A549 (cell line): ENCODE data around the gene ZBTB39. TPM values are rescaled to one million over a fixed set of nuclear protein-coding genes. Genes with fewer than 3 reads are reported as not detected.

Experiments used
- ATAC-seq, 2 experiments: fragments of 200-7000 bp in 1 of 2; fragments of >200 bp in 1 of 2; cut with Nextera tagmentation in 1 of 2; cut with Tn5 transposase in 1 of 2; 3 replicates each; pipeline versions ENCODE4 v1.8.0 to v1.9.1; 2018 to 2020; ENCODE audit warnings: mild to moderate bottlenecking in 1 of 2, moderate library complexity in 1 of 2
- CTCF ChIA-PET: fragments of 300-600 bp; sonication (Branson Sonifier 250); formaldehyde crosslinking; extraction: SDS; loops from one replicate; lab custom pipeline; 2021; ENCODE audit warnings: antibody characterized with exemption, inconsistent platforms; lab: Yijun Ruan, JAX
- POLR2A ChIA-PET: fragments of 350-600 bp; formaldehyde crosslinking; extraction: SDS; loops from one replicate; lab custom pipeline; 2021; ENCODE audit warnings: antibody characterized with exemption, inconsistent platforms; lab: Yijun Ruan, JAX
- DNase-seq, 2 experiments: peaks; one replicate each; pipeline versions ENCODE4 v3.0.0 to v3.0.0-alpha.2; 2011 to 2016; ENCODE audit warnings: low read depth in 1 of 2, low spot score in 1 of 2
- FAIRE-seq: peaks from 2 replicates; lab custom pipeline; 2011; peaks lifted over from hg19 to GRCh38; lab: Jason Lieb, UNC
- H3K27ac ChIP-seq, 2 experiments: fragments of >200 bp; sonication (Bioruptor Twin); formaldehyde crosslinking; 3 replicates each; pipeline ENCODE4 v1.5.1; 2016 to 2017
- H3K4me1 ChIP-seq: fragments of >200 bp; sonication (Bioruptor Twin); formaldehyde crosslinking; 3 replicates; pipeline ENCODE4 v1.6.1; 2016
- H3K4me2 ChIP-seq: fragments of >200 bp; sonication (Bioruptor Twin); formaldehyde crosslinking; 3 replicates; pipeline ENCODE4 v1.6.1; 2016
- H3K4me3 ChIP-seq: fragments of >200 bp; sonication (Bioruptor Twin); formaldehyde crosslinking; 3 replicates; pipeline ENCODE4 v1.5.1; 2016
- H3K9me3 ChIP-seq: fragments of >200 bp; sonication (Bioruptor Twin); formaldehyde crosslinking; 3 replicates; pipeline ENCODE4 v1.6.1; 2016
- CBX2 ChIP-seq: fragments of 200-600 bp; sonication (generic); IDR thresholded peaks from 2 replicates; pipeline ENCODE4 v1.6.1; 2016; ENCODE audit warnings: low read depth, mild to moderate bottlenecking, borderline replicate concordance
- CBX8 ChIP-seq: fragments of 200-600 bp; sonication (generic); IDR thresholded peaks from 2 replicates; pipeline ENCODE4 v1.6.1; 2016
- EP300 ChIP-seq, 2 experiments: fragments of >200 bp; sonication (Bioruptor Twin); formaldehyde crosslinking; IDR thresholded peaks; 2 replicates in 1 of 2; 3 replicates in 1 of 2; pipeline ENCODE4 v1.6.1; 2016 to 2017
- ESRRA ChIP-seq: fragments of 150-350 bp; IDR thresholded peaks from 2 replicates; pipeline ENCODE4 v1.6.1; 2014; ENCODE audit warnings: mild to moderate bottlenecking, low read length, borderline replicate concordance
- FOSL2 ChIP-seq, 2 experiments: fragments of 450-650 bp in 1 of 2; fragments of >200 bp in 1 of 2; sonication (Bioruptor Twin) in 1 of 2; formaldehyde crosslinking; IDR thresholded peaks; 2 replicates each; pipeline versions ENCODE4 v1.5.0 to v1.6.1; 2016 to 2020; ENCODE audit warnings: mild to moderate bottlenecking in 1 of 2, moderate library complexity in 1 of 2
- FOXS1 ChIP-seq: fragments of 250-450 bp; sonication (Bioruptor Pico); IDR thresholded peaks from 2 replicates; pipeline ENCODE4 v1.5.0; 2020; ENCODE audit warnings: mild to moderate bottlenecking, moderate library complexity
- GATA3 ChIP-seq: IDR thresholded peaks from 2 replicates; pipeline ENCODE4 v1.6.1; 2012; ENCODE audit warnings: borderline replicate concordance
- HOXA7 ChIP-seq: fragments of 250-450 bp; sonication (Bioruptor Pico); IDR thresholded peaks from 2 replicates; pipeline ENCODE4 v1.5.0; 2020; ENCODE audit warnings: mild to moderate bottlenecking, moderate library complexity
- HOXB5 ChIP-seq: fragments of 250-450 bp; sonication (Bioruptor Pico); IDR thresholded peaks from 2 replicates; pipeline ENCODE4 v1.5.0; 2020; ENCODE audit warnings: mild to moderate bottlenecking, moderate library complexity
- KDM5A ChIP-seq: fragments of 200-600 bp; sonication (generic); IDR thresholded peaks from 2 replicates; pipeline ENCODE4 v1.6.1; 2016; ENCODE audit warnings: antibody characterized with exemption, mild to moderate bottlenecking
- MAFK ChIP-seq: fragments of 450-650 bp; IDR thresholded peaks from 2 replicates; pipeline ENCODE4 v1.6.1; 2014; ENCODE audit not compliant: partially characterized antibody
- MYC ChIP-seq: IDR thresholded peaks from 2 replicates; pipeline ENCODE4 v1.6.1; 2012; ENCODE audit warnings: mild to moderate bottlenecking, inconsistent platforms, low read length, improper control_type of control experiment, borderline replicate concordance
- NFE2L2 ChIP-seq: fragments of 150-350 bp; conservative IDR thresholded peaks from 2 replicates; pipeline ENCODE4 v1.6.1; 2014; ENCODE audit warnings: low read length
- NR3C1 ChIP-seq: fragments of >200 bp; sonication (Bioruptor Twin); formaldehyde crosslinking; IDR thresholded peaks from 3 replicates; pipeline ENCODE4 v1.6.1; 2017
- POLR2A ChIP-seq: IDR thresholded peaks from 2 replicates; pipeline ENCODE4 v1.6.1; 2012; ENCODE audit warnings: mild to moderate bottlenecking, low read length
- POLR2AphosphoS2 ChIP-seq: conservative IDR thresholded peaks from 2 replicates; pipeline ENCODE4 v1.6.1; 2012; ENCODE audit warnings: low read length, improper control_type of control experiment, inconsistent platforms
- ZC3H11A ChIP-seq: fragments of 450-650 bp; IDR thresholded peaks from 2 replicates; pipeline ENCODE4 v1.6.1; 2014; ENCODE audit warnings: antibody characterized with exemption, mild to moderate bottlenecking
- ZFP36 ChIP-seq: fragments of 450-650 bp; IDR thresholded peaks from 2 replicates; pipeline ENCODE4 v1.6.1; 2014; ENCODE audit warnings: borderline replicate concordance; ENCODE audit not compliant: partially characterized antibody
- ZSCAN20 ChIP-seq: fragments of 250-450 bp; sonication (Bioruptor Pico); IDR thresholded peaks from 2 replicates; pipeline ENCODE4 v1.8.0; 2022; ENCODE audit warnings: mild to moderate bottlenecking, moderate library complexity
- WGBS: methylation state at CpG from one replicate; pipeline ENCODE4 v1.1.6; 2017; ENCODE audit errors: missing lambda C conversion rate; 5-methylcytosine and 5-hydroxymethylcytosine counted together
- polyA plus RNA-seq, 4 experiments: library from polyadenylated mRNA; depleted of rRNA in 3 of 4; stranded (reverse); fragments of >200 nt; fragmentation: RNase III in 1 of 4; extraction: RNeasy Plus Mini Kit Qiagen cat#74134 plus additional on column Dnase treatment in 1 of 4; gene quantifications; 2 replicates in 3 of 4; 3 replicates in 1 of 4; pipeline ENCODE4 v1.2.3, GENCODE V29; 2011 to 2017
- TF ChIP-seq, protein P1 (sequence below): fragments of 150-350 bp; IDR thresholded peaks from 2 replicates; pipeline ENCODE4 v1.6.1; 2014; ENCODE audit warnings: low read depth, mild to moderate bottlenecking, low read length
- TF ChIP-seq, protein P2 (sequence below): fragments of 200-600 bp; sonication (generic); IDR thresholded peaks from 2 replicates; pipeline ENCODE4 v1.6.1; 2016; ENCODE audit warnings: antibody characterized with exemption, mild to moderate bottlenecking, moderate library complexity

ZBTB39 gene
- polyA plus RNA-seq, 2 of the 4 experiments (the other 2 are of a cell fraction): 4.7 to 9.5 TPM

DNA sequence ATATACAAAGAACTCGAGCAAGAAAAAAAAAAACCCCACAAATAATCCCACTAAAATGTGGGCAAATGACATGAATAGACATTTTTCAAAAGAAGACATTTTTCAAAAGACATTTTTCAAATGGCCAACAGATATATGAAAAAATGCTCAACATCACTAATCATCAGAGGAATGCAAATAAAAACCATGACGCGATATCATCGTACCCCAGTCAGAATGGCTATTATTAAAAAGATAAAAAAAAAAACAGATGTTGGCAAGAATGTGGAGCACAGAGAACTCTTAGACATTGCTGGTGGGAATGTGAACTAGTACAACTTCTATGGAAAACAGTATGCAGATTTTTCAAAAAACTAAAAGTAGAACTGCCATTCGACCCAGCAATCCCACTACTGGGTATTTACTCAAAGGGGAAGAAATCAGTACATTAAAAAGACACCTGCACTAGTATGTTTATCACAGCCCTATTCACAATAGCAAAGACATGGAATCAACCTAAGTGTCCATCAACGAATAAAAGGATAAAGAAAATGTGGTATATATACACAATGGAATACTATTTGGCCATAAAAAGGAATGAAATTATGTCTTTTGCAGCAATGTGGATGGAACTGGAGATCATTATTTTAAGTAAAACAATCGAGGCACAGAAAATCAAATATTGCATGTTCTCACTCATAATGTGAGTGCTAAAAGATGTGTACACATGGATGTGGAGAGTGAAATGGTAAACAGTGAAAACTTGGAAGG is 16.3 kb downstream of the ZBTB39 start:
- no peak overlapping the region for H3K4me2 ChIP-seq
- WGBS: 45% methylated on average over 7 of the region's 7 CpGs
- H3K27ac ChIP-seq: no peak overlapping the region
- ATAC-seq (no peak), FAIRE-seq (no peak), DNase-seq (no peak)
- H3K9me3 ChIP-seq: no peaks in the 10 kb centered on the region
- TF ChIP-seq ZFP36 (no peak), HOXB5 (CRISPR knock-in tag) (no peak), NR3C1 (no peak), EP300 (IDR thresholded peaks at IDR 0.05) (no peak), GATA3 (no peak), KDM5A (no peak), HOXA7 (no peak), POLR2A (no peak), FOSL2 (IDR thresholded peaks at IDR 0.05) (no peak), FOSL2 (CRISPR knock-in tag; IDR thresholded peaks at IDR 0.05) (no peak), MYC (no peak), ZSCAN20 (CRISPR knock-in tag) (no peak), ZC3H11A (no peak)
- TF ChIP-seq, protein P1, sequence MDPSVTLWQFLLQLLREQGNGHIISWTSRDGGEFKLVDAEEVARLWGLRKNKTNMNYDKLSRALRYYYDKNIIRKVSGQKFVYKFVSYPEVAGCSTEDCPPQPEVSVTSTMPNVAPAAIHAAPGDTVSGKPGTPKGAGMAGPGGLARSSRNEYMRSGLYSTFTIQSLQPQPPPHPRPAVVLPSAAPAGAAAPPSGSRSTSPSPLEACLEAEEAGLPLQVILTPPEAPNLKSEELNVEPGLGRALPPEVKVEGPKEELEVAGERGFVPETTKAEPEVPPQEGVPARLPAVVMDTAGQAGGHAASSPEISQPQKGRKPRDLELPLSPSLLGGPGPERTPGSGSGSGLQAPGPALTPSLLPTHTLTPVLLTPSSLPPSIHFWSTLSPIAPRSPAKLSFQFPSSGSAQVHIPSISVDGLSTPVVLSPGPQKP: no peak
- ChIA-PET CTCF (interaction anchor here (2.1 to 5.4 kb wide), 5 partner anchors 11 to 230 kb away, joined by 5 to 119 read pairs (median 85); partner anchors contain the start of genes HSD17B6 and ZBTB39), POLR2A (no interaction called here)
- no peak overlapping the region for H3K4me3 ChIP-seq
- peaks cover 13% of the 10 kb centered on the region; the same call in 2 of the 3 replicates for H3K4me1 ChIP-seq

DNA sequence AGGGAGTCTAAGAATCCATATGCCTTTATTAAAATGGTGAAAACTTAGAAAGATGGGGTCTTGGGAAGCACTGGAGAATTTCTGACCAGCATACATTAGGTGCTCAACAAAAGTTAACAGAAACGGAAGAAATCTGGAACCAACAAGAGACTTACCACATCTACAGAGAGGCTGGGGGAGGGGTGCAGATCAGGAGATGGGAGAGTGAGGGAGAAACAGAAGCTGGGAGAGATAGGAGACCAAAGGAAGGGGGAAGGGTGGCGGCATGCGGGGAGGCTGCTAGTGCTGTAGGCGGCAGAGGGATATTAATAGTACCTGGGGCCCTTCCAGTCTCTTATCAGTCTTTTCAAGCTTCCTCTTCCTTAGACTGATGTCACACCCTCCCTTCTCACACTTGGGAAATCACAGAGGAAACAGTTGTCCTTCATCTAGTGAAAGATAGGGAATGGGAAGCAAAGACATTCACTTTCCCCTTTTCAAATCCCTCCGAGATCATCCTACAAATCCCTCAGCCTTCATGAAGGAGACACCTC is 18.1 kb downstream of the ZBTB39 start:
- CTCF ChIA-PET: interaction anchor here (0.6 to 5.0 kb wide), 53 partner anchors 9 to 444 kb away, joined by 3 to 119 read pairs (median 4); partner anchors contain the start of genes HSD17B6, NACA, PRIM1 and STAT6
- no peak for DNase-seq
- FAIRE-seq: no peak
- no peak overlapping the region for H3K4me2 ChIP-seq
- H3K27ac ChIP-seq: no peak overlapping the region
- H3K4me3 ChIP-seq: no peak overlapping the region
- peaks cover 13% of the 10 kb centered on the region; the same call in 2 of the 3 replicates for H3K4me1 ChIP-seq
- POLR2A ChIA-PET: interaction anchor here (1.2 kb wide), 1 partner anchor 300 kb away, joined by 3 read pairs; the partner anchor contains the start of gene PTGES3
- 84% methylated on average over 5 of the region's 5 CpGs for WGBS
- H3K9me3 ChIP-seq: no peaks in the 10 kb centered on the region
- no peak for ATAC-seq
- no peak for TF ChIP-seq HOXB5 (CRISPR knock-in tag)
- TF ChIP-seq MYC: no peak
- TF ChIP-seq CBX2: no peak
- TF ChIP-seq MAFK: no peak
- no peak for TF ChIP-seq CBX8
- TF ChIP-seq POLR2AphosphoS2: no peak
- TF ChIP-seq FOXS1 (CRISPR knock-in tag): no peak
- TF ChIP-seq, protein P2, sequence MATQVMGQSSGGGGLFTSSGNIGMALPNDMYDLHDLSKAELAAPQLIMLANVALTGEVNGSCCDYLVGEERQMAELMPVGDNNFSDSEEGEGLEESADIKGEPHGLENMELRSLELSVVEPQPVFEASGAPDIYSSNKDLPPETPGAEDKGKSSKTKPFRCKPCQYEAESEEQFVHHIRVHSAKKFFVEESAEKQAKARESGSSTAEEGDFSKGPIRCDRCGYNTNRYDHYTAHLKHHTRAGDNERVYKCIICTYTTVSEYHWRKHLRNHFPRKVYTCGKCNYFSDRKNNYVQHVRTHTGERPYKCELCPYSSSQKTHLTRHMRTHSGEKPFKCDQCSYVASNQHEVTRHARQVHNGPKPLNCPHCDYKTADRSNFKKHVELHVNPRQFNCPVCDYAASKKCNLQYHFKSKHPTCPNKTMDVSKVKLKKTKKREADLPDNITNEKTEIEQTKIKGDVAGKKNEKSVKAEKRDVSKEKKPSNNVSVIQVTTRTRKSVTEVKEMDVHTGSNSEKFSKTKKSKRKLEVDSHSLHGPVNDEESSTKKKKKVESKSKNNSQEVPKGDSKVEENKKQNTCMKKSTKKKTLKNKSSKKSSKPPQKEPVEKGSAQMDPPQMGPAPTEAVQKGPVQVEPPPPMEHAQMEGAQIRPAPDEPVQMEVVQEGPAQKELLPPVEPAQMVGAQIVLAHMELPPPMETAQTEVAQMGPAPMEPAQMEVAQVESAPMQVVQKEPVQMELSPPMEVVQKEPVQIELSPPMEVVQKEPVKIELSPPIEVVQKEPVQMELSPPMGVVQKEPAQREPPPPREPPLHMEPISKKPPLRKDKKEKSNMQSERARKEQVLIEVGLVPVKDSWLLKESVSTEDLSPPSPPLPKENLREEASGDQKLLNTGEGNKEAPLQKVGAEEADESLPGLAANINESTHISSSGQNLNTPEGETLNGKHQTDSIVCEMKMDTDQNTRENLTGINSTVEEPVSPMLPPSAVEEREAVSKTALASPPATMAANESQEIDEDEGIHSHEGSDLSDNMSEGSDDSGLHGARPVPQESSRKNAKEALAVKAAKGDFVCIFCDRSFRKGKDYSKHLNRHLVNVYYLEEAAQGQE: no peak
- TF ChIP-seq GATA3: no peak
- TF ChIP-seq ESRRA: no peak
- TF ChIP-seq NFE2L2: no peak
